Measurements from ENCODE around the gene COBLL1.
"Not testable (repeated sequence)": the region's sequence is repeated elsewhere in the genome, so short reads cannot be mapped to it uniquely, and the experiment has no call there.

The COBLL1 gene

DNA sequence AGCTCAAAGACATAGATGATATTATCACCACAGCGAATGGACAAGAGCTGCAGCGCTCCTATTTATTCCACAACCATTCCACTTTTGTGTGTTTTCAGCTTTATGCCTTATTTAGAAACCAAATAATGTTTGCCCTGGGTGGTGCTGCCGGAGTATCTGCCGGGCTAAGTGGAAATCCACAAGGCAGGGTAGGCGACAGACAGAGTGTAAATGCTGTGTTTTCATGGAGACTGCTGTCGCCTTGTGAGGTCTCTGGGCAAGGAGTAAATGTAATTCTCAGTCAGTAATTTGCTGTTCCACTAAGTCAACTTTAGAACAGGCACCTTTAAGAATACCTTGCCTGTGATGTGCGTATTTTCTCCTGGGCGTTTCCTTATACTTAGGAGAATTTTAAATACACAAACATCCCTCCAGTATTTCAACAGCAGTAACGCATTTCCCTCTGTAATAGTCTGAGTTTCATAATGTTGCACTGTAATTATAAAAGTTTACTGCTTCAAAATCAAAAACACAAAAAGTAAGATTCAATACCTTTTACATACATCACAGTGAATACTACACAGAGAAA lies 60.9 kb downstream of the COBLL1 start:
- DNase-seq: no peak

DNA sequence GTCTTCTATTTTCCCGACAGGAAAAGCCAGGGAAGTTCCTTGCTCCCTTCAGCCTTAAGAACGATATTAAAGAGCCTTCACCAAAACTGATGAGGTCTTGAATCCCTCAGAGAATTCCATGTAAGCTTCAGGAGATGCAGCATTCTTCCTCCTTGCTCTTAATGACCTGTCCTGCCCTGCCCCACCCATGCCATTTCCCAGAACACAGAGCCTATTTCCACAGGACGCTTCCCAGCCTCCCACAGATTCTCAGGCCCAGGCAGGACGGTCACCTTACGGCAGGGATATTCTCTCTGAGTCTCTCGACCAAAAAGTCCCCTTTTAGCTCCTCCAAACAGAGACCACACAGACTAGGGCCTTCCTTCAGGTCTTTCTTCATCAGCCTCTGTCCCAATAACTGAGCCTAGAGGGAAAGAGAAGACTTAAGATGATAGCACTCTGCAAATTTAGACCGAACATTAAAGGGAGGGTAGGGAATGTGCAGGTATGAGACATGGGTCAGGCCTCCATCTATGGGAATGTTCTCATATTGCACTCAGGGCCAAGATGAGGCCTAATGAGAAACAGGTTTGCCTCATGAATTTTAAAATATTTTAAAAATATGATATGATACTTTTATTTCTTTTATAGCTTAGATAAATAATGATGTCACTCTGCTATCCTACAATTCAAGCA lies 62.1 kb downstream of the COBLL1 start:
- no peak for DNase-seq

DNA sequence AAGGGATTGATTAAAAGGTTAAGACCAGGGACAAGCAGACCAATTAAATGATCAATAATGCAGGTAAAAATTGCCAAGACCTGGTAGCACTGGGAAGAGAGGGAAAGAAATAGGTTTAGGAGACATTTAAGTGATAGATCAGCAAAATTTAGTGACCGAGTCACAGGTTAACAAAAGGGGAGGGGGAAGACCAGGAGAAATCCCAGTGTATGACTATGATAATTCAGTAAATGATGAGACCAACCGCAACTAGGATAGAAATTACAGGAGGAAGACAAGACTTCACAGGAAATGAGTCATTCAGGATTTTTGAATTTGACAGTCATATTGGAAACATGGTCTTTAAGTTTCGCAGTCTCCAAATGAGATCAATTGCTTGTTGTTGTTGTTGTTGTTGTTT lies 62.9 kb downstream of the COBLL1 start:
- DNase-seq: no peak

GRCh38 chr2:164777847-164778461 lies 63.7 kb downstream of the COBLL1 start:
- no peak for DNase-seq

GRCh38 chr2:164773635-164774034 lies 68.0 kb downstream of the COBLL1 start:
- DNase-seq: no peak

DNA sequence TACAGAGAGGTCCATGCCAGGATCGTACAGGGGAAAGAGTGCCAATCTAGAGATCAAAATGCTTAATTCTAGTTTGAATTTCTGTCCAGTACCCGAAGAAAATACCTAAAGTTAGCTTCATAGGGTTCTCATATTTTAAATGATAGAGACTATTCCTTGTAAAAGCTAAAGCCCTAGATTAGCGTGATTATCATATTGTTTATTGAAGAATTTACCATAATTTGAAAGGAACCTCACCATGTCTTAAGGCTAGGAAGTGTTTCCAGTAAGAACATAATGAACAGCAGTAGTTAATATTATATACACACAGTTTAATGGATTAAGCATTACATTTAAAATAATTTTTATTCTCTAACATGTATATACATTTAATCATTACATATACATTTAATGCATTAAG lies 68.5 kb downstream of the COBLL1 start:
- DNase-seq: no peak

DNA sequence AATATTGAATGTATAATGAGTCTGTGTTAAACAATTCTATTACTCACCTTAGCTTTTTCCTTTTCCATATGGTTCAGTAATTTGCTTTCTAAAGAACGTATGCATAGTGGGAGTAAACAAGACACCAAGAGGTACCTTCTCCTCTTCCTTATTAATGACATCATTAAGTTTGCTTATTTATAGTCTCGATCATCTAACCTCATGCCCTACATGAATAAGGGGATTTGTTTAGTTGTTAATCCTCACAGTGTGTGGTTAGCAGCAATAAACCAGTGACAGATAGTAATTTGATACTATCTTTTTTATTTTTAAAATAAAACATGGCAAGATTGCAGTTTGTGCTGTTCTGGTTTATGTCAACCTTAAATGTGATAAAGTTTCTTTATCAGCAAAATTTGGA lies 69.7 kb downstream of the COBLL1 start:
- peak; percentile 37 for DNase-seq

DNA sequence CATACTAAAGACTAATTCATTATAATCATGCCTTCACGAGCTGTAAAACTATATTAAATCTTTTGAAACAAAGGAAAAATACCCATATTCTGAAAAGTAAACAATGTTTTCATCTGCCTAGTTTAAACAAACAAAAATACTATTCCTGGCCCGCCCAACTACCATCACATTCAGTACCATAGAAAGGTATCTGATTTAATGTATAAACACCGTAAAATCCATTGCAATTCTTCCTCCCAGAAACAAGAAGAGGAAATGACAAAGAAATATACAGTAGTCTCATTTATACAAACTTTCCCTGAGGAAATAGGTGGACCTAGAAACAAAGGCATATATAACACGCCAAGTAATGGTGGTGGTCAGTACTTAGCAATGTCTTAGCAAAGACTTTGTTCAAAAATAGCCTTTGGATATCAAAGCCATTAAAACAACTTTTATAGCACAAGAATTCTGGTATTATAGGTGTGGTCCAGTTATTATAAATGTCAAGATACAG lies 71.2 kb downstream of the COBLL1 start:
- no peak for DNase-seq

DNA sequence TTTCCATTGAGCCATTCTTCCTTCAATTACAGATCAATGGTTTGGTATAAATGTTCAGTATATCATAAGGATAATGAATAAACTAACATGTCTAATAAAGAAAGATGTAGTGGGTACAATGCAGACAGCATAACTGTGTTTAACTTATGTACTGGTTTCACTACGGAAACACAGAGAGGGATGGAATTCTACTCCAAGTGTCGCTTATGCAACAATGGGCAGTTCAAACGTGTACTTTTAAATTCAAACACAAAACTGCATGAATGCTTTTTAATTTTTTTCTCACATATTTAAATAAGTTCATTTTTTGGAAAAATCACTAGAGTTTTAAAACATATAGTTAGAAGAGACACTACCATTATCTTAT lies 74.7 kb downstream of the COBLL1 start:
- DNase-seq: no peak

DNA sequence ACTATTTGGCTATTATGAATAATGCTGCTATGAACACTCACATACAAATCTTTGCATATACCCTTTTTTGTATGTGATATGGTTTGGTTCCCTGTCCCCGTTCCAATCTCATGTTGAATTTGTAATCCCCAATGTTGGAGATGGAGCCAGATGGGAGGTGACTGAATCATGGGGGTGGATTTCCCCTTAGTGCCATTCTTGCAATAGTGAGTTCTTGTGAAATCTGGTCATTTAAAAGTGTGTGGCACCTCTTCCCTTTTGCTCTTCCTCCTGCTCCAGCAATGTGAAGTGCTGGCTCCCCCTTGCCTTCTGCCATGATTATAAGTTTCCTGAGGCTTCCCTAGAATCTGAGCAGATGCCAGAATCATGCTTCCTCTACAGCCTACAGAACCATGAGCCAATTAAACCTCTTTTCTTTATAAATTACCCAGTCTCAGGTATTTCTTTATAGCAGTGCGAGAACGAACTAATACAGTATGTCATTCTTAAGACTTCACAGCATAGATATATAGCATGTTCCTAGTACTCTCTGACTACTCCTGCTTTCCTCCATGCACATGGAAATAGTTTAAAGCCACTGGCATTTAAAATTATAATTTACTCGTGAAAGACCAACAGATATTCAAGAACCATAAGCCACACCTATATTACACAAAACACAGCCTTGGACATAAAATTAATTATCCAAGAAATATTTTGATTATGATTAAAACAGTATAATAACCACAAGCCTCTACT lies 75.2 kb downstream of the COBLL1 start:
- no peak for DNase-seq

DNA sequence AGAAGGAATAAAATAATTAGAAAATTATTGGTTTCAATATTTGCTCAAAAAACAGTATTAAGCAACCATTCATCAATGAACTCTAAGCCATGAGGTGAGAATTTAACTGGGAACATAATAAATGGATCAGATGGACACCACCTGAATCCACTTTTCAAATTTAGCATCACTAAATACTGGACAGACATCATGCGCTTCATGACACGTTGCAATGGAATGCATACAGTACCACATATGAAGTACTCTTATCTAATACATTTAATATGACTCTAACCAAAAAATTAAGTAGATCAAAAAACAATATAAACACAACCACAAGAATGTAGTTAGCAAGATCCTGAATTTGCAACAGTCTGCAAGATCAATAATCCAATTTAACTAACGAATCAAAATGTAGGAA lies 76.6 kb downstream of the COBLL1 start:
- DNase-seq: no peak

DNA sequence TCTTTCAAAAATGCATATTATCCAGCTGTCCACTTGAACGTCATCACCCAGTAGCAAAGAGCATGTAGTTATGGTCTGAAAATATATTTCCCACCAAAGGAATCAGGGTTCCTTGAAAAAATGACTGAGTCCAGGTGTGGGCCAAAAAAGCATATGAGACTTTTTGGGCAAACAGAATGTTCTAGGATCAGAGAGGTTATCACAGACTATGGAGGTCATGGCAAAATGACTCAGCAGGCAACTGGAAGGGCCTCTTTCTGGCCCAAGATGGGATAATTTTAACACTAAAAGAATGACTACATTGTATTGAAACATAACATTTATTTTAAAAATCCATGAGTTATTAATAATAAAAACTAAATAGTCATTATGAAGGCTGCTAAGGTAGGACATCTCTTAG lies 77.1 kb downstream of the COBLL1 start:
- no peak for DNase-seq

DNA sequence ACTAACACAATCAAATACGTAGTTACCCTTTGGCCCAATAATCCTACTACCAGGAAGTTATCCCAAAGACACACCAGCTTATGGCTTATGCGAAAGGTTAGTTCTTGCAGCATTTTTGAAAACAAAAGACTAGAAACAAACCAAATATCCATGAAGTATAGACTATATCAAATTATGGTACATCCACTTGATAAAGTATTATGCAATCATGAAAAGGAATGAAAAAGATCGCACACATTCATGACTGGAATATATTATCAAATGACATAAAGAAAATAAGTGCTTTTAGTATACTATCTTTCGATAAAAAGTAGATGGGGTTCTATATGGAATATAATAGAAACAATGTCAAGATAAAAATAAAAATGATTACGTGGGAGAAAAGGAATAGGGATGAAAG lies 78.2 kb downstream of the COBLL1 start:
- no peak for DNase-seq

- DNase-seq: no peak
These were observed 79.7 kb downstream of the COBLL1 start for GRCh38 chr2:164761737-164762460.

- not testable (repeated sequence) for DNase-seq
These were observed 80.4 kb downstream of the COBLL1 start for GRCh38 chr2:164761201-164761600.

DNA sequence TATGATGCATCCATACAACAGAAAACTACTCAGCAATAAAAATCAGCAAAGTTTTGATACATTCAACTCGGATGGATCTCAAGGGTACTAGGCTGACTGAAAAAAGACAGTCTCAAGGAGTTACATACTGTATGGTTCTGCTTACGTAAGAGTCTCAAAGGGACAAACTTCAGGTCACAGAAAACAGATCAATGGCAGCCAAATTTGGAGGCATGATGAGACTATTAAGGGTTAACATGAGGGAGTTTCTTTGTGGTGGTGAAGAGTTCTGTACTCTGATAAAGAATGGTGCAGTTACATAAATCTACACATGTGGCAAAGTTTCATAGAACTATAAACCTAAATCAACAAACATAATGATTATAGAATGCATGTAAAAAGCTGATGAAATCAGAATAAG lies 81.4 kb downstream of the COBLL1 start:
- DNase-seq: no peak

DNA sequence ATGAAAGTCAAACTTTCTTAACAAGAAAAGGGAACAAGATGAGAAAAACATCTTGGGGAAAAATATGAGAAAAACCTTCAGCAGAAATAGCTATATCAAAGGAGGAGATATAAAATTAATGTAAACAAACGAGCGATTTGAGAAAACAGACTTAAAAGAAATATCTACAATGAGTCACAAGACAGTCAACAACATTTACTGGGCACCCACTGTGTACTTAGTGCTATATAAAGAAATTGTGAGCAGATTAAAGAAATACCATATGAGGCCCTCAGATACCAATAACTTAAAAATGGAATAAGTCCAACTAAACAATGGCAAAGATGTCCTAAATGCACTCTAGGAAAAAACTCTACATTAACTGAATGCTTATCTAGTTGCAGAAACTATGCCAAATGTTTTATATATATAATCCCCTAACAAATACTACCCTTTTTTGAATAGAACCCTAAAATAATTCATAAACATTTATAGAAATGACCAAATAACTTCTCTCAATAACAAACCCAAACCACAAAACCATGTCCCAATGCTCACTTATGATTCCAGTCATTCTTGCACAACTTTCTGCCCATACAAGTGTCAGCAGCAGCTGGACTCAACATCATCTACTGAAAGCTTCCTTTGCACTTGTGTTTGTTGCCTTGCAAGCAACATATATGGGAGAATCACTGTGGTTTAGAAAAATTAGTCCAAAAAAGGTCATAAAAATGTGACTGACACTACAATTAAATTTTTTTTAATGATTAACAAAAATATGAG lies 83.5 kb downstream of the COBLL1 start:
- DNase-seq: no peak

DNA sequence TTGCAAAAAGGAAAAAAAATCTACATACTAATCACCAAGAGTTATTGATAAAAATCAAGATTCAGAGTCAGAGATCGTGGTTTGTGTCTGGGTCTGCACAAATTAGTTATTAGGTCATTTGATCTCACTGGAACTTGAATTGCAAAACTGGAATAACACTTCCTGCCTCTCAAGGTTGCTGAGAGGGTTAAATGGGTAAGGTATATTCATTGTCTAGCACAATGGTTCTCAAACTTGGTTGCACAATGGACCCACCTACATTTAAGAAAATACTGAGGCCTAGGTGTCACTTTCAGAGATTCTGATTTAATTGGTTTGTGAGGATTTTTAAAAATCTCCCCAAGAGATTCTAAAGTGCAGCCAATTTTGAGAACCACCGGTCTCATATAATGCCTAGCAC lies 84.8 kb downstream of the COBLL1 start:
- DNase-seq: no peak

DNA sequence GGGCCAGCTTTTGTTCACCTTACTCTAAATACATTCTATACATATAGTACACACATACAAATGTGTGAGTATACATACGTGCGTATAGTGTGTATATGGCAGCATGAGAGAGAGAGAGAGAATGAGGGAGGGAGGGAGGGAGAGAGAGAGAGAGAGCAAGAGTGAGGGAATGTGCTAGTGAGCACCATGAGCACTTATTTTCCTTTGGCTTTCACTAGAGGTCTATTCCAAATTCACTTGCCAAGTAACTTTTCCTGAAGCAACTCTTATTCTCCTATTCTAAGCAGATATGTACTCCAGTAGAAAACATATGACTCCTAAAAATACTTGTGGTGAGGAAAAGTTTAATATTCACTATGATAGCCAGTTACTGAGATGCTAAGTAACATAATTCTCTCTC lies 85.7 kb downstream of the COBLL1 start:
- no peak for DNase-seq

DNA sequence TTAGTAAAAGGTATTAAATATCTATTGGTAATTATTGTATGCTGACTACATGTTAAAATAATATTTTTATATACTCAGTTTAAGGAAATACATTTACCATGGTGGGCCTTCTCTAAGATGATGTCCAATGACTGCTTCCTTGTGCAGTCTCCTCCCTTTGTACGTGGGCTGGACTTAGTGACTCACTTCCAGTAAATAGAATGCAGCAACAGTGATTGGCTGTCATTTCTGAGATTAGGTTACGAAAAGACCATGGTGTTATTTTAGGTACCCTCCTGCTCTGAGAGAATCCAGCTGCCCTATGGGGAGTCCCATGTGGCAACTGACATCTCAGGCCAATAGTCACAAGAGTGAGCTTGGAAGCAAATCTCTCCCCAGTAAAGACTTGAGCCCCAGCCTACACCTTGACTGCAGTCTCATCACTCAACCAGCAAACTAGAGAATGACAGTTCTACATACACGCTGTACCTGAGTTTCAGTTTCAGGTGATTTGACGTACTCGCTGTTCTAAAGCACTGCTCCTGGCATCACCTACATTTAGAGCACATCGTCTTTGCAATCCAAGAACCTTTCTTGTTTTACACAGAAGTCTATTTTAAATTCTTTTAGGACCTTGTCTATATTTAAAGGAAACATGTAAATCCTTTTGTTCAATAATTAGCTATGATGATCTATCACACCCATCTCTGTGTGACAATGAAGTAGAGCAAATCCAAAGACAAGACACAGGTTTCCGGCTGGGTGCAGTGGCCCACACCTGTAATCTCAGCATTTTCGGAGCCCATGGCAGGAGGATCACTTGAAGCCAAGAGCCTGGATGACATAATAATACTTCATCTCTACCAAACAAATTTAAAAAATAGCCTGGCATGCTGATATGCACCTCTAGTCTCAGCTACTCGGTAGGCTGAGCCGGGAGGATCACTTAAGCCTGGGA lies 87.2 kb downstream of the COBLL1 start:
- no peak for DNase-seq

- DNase-seq: no peak
These were observed 88.7 kb downstream of the COBLL1 start for GRCh38 chr2:164752956-164753355.

Measured in NCI-H146 (cell line).